GM12801 (cell line): ENCODE results near the gene HOXD8.

Source experiments
- CTCF ChIP-seq: IDR thresholded peaks from one replicate; pipeline ENCODE4 v1.5.1; 2011; ENCODE audit warnings: control low read depth; ENCODE audit not compliant: insufficient read length; ENCODE audit errors: extremely low read depth

The HOXD8 gene

GRCh38 chr2:176130147-176130956 lies 847 bp downstream of the HOXD8 start:
- TF ChIP-seq CTCF = no peak

GRCh38 chr2:176130957-176131847 lies 1.7 kb downstream of the HOXD8 start:
- TF ChIP-seq CTCF = no peak

GRCh38 chr2:176131848-176132158 lies 2.3 kb downstream of the HOXD8 start:
- TF ChIP-seq CTCF = no peak

- TF ChIP-seq CTCF = no peak
Measured at GRCh38 chr2:176132205-176133171, 3.0 kb downstream of the HOXD8 start.

GRCh38 chr2:176133389-176133788 lies 3.9 kb downstream of the HOXD8 start:
- no peak for TF ChIP-seq CTCF

DNA sequence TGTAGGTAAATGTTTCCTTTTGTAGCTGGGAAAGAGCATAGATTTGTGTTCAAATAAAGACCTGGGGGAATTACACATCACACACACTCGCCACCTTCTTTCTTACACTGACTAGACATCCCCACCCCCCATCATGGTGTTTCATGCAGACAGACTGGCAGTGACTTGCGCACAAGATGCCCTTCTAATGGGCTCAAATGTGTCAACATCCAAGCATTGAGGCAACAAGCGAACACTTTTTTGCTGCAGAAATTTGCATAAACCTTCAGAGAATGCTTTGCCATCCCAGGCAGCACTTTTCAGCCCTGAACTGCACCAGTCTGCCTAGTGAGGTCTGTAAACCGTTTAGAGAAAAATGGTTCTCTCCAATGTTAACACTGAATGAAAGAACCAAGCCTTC lies 4.5 kb downstream of the HOXD8 start:
- no peak for TF ChIP-seq CTCF
